ENCODE data around the gene PTDSS2. TPM values are rescaled to one million over a fixed set of nuclear protein-coding genes. Genes with fewer than 3 reads are reported as not detected.

Gene PTDSS2
- total and polyA plus RNA-seq, 9 of the 15 experiments (the other 6 are each of a cell fraction or from before 2014, with no cell fraction given): 0.45 to 53.9 (median 17.2) TPM

DNA sequence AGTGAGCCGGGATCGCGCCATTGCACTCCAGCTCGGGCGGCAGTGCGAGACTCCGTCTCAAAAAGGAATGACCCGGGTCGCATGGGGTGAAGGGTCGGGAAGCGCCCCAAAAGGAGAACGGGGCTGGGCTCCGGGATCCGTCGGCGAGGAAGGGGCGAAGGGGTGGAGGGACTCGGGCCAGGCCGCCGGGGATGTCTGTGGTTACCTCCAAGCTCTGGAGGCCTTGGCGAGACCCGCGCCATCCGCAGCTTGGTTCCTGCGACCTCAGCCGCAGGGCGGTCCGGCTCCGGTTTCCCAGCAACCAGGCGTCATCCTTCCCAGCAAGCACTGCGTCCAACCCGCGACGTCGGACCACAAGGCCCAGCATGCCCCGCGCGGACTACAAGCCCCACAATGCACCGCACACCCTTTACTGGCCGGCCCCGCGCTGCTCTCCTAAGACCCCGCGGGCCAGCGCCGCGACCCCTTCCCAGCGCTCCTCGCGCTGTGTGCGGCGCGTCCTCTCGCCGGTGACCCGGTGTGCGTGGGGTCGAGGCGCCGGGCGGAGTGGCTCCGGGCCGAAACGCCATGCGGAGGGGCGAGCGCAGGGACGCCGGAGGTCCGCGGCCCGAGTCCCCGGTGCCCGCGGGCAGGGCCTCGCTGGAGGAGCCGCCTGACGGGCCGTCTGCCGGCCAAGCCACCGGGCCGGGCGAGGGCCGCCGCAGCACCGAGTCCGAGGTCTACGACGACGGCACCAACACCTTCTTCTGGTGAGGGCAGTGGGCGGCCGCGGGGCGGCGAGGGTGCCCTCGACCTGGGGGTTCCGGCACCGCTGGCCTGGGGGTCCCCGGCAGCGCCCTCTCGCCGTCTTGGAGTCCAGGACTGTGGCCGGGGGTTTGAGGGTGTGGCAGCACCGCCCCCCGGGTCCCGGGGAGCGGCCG lies at the start of gene PTDSS2 (continued):
- TF ChIP-seq, protein P1, sequence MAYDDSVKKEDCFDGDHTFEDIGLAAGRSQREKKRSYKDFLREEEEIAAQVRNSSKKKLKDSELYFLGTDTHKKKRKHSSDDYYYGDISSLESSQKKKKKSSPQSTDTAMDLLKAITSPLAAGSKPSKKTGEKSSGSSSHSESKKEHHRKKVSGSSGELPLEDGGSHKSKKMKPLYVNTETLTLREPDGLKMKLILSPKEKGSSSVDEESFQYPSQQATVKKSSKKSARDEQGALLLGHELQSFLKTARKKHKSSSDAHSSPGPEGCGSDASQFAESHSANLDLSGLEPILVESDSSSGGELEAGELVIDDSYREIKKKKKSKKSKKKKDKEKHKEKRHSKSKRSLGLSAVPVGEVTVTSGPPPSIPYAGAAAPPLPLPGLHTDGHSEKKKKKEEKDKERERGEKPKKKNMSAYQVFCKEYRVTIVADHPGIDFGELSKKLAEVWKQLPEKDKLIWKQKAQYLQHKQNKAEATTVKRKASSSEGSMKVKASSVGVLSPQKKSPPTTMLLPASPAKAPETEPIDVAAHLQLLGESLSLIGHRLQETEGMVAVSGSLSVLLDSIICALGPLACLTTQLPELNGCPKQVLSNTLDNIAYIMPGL (CRISPR knock-in tag; IDR thresholded peaks at IDR 0.05): peak; percentile 20; the same call in 1 of the 2 replicates
- peak in 1 of 2 experiments; percentile 72; a peak in 1 of 4 replicates for TF ChIP-seq NONO (IDR thresholded peaks at IDR 0.05; ENCODE audit: low read depth in 2 of 2, low read length in 1 of 2)
- no peak for TF ChIP-seq HIVEP1 (CRISPR knock-in tag; IDR thresholded peaks at IDR 0.05)
- no peak for TF ChIP-seq GATA2 (CRISPR knock-in tag; IDR thresholded peaks at IDR 0.05)
- peak; percentile 99 for TF ChIP-seq HCFC1 (IDR thresholded peaks at IDR 0.05; ENCODE audit: low read depth, low read length)
- TF ChIP-seq ZNF197 (CRISPR knock-in tag; IDR thresholded peaks at IDR 0.05; ENCODE audit: low read depth): peak; percentile 95
- TF ChIP-seq BACH1 (tag; IDR thresholded peaks at IDR 0.05): no peak; the same call in 1 of the 2 replicates
- TF ChIP-seq, protein P2, sequence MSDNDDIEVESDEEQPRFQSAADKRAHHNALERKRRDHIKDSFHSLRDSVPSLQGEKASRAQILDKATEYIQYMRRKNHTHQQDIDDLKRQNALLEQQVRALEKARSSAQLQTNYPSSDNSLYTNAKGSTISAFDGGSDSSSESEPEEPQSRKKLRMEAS (CRISPR knock-in tag; IDR thresholded peaks at IDR 0.05): peak; percentile 56
- TF ChIP-seq, protein P3, sequence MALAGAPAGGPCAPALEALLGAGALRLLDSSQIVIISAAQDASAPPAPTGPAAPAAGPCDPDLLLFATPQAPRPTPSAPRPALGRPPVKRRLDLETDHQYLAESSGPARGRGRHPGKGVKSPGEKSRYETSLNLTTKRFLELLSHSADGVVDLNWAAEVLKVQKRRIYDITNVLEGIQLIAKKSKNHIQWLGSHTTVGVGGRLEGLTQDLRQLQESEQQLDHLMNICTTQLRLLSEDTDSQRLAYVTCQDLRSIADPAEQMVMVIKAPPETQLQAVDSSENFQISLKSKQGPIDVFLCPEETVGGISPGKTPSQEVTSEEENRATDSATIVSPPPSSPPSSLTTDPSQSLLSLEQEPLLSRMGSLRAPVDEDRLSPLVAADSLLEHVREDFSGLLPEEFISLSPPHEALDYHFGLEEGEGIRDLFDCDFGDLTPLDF (CRISPR knock-in tag; IDR thresholded peaks at IDR 0.05): peak; percentile 60; the same call in 1 of the 2 replicates
- no peak for TF ChIP-seq PRPF4 (IDR thresholded peaks at IDR 0.05; ENCODE audit: insufficient read depth, low read depth, low read length, poor library complexity, severe bottlenecking)
- TF ChIP-seq ZNF766 (CRISPR knock-in tag; conservative IDR thresholded peaks at IDR 0.05): peak; percentile 90
- TF ChIP-seq, protein P4, sequence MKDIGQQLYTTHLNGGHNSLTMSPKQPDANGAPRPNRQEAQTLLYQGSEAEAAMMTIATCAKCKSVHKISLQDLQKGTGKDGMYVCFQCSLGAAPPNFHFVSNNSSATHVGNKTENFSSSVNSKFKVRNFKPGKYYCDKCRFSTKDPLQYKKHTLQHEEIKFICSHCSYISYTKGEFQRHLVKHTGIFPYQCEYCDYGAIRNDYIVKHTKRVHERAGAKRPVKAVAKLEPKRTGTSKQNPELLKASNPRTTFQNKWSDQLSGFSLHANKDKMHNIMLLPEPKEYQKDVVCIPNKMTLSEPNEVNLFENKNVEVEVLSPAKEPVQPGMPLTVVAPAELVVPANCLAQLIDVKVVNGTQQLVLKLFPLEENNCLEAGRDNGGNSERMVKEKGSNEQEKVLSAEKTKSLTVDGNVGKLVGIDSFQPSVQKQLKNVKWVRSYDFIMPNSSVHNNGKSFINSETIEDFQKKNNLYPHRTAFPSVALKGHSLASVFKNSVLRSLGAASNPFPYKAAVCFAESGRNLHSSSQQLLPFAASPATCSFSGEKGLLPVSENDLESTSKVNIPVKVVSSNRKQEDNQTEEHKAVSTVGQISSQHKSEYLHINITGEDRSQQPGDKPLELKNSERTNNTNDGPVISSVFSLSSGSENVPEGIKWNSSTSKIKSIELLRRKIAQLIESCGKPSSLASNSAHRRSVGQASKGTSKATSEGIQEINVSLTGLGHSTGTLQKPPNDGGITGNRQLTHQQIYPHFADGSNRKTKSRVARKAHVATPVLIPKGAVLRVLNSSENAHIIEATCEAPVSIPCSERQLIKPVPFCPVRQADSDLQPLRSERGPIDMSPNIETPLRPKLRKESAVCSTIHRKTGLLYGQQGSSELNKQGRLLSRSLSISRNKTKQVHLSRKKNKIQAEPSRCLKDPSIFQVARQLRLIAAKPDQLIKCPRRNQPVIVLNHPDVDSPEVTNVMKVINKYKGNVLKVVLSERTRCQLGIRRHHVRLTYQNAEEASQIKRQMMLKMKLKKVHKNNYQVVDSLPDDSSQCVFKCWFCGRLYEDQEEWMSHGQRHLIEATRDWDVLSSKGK (CRISPR knock-in tag; IDR thresholded peaks at IDR 0.05): no peak
- no peak for TF ChIP-seq NCOA2 (IDR thresholded peaks at IDR 0.05; ENCODE audit: partially characterized antibody in 2 of 2)
- TF ChIP-seq HNRNPH1 (optimal IDR thresholded peaks at IDR 0.05; ENCODE audit: low read depth, low read length): no peak
